H9 (cell line): ENCODE measurements around the gene SEC22A. TPM values are rescaled to one million over a fixed set of nuclear protein-coding genes. Genes with fewer than 3 reads are reported as not detected.

ENCODE experiments used
- DNase-seq: peaks from one replicate; pipeline ENCODE4 v3.0.0-alpha.2; 2017
- H2AFZ ChIP-seq: one replicate; pipeline ENCODE4 v1.6.1; 2013; ENCODE audit warnings: mild to moderate bottlenecking, low read length, control low read depth, moderate library complexity
- H2AK5ac ChIP-seq: 2 replicates; pipeline ENCODE4 v1.6.1; 2013; ENCODE audit warnings: low read length, control low read depth, mixed read lengths; ENCODE audit not compliant: insufficient read length
- H2BK120ac ChIP-seq: one replicate; pipeline ENCODE4 v1.6.1; 2013; ENCODE audit warnings: low read depth, mild to moderate bottlenecking, low read length, control low read depth, inconsistent platforms; ENCODE audit not compliant: poor library complexity, severe bottlenecking
- H2BK12ac ChIP-seq: 2 replicates; pipeline ENCODE4 v1.6.1; 2013; ENCODE audit warnings: low read length, control low read depth, mixed read lengths, low read depth; ENCODE audit not compliant: insufficient read length
- H2BK15ac ChIP-seq: 2 replicates; pipeline ENCODE4 v1.6.1; 2013; ENCODE audit warnings: low read depth, low read length, control low read depth
- H2BK20ac ChIP-seq: one replicate; pipeline ENCODE4 v1.6.1; 2013; ENCODE audit warnings: low read depth, mild to moderate bottlenecking, low read length, control low read depth, inconsistent platforms; ENCODE audit not compliant: poor library complexity, severe bottlenecking
- H2BK5ac ChIP-seq: 2 replicates; pipeline ENCODE4 v1.6.1; 2013; ENCODE audit warnings: low read length, control low read depth, mixed read lengths; ENCODE audit not compliant: insufficient read length
- H3K14ac ChIP-seq: 2 replicates; pipeline ENCODE4 v1.6.1; 2013; ENCODE audit warnings: low read length, control low read depth; ENCODE audit not compliant: insufficient read depth
- H3K18ac ChIP-seq: 2 replicates; pipeline ENCODE4 v1.6.1; 2013; ENCODE audit warnings: low read depth, mild to moderate bottlenecking, mixed read lengths, low read length, control low read depth; ENCODE audit not compliant: insufficient read length
- H3K23ac ChIP-seq: 2 replicates; pipeline ENCODE4 v1.6.1; 2013; ENCODE audit warnings: low read length, control low read depth, mixed read lengths, low read depth; ENCODE audit not compliant: insufficient read length
- H3K23me2 ChIP-seq: 2 replicates; pipeline ENCODE4 v1.6.1; 2013; ENCODE audit warnings: low read depth, mild to moderate bottlenecking, mixed read lengths, low read length, control low read depth; ENCODE audit not compliant: insufficient read length, poor library complexity, severe bottlenecking
- H3K27ac ChIP-seq: 2 replicates; pipeline ENCODE4 v1.5.1; 2013; ENCODE audit warnings: low read length, control low read depth, mixed read lengths, low read depth; ENCODE audit not compliant: insufficient read length
- H3K27me3 ChIP-seq: 2 replicates; pipeline ENCODE4 v1.6.1; 2013; ENCODE audit warnings: low read length, control low read depth, inconsistent platforms; ENCODE audit not compliant: insufficient read depth
- H3K4ac ChIP-seq: 2 replicates; pipeline ENCODE4 v1.6.1; 2013; ENCODE audit warnings: low read depth, mild to moderate bottlenecking, control low read depth, inconsistent platforms, low read length, moderate library complexity
- H3K4me1 ChIP-seq: 2 replicates; pipeline ENCODE4 v1.6.1; 2013; ENCODE audit warnings: low read length, control low read depth, inconsistent platforms; ENCODE audit not compliant: insufficient read depth
- H3K4me2 ChIP-seq: 2 replicates; pipeline ENCODE4 v1.6.1; 2013; ENCODE audit warnings: low read length, control low read depth, mixed read lengths; ENCODE audit not compliant: insufficient read length, insufficient read depth
- H3K56ac ChIP-seq: 2 replicates; pipeline ENCODE4 v1.6.1; 2013; ENCODE audit warnings: low read depth, mild to moderate bottlenecking, mixed read lengths, low read length, control low read depth; ENCODE audit not compliant: insufficient read length
- H3K79me1 ChIP-seq: 2 replicates; pipeline ENCODE4 v1.6.1; 2013; ENCODE audit warnings: low read depth, mild to moderate bottlenecking, moderate library complexity, low read length, control low read depth, inconsistent platforms; ENCODE audit not compliant: insufficient read depth, poor library complexity, severe bottlenecking
- H3K79me2 ChIP-seq: 2 replicates; pipeline ENCODE4 v1.6.1; 2013; ENCODE audit warnings: low read length, control low read depth, inconsistent platforms; ENCODE audit not compliant: insufficient read depth
- H3K9ac ChIP-seq: 2 replicates; pipeline ENCODE4 v1.6.1; 2013; ENCODE audit warnings: low read length, control low read depth, mixed read lengths; ENCODE audit not compliant: insufficient read length; ENCODE audit errors: extremely low read depth
- H3K9me3 ChIP-seq: one replicate; pipeline ENCODE4 v1.6.1; 2013; ENCODE audit warnings: low read depth, low read length, inconsistent platforms; ENCODE audit not compliant: control insufficient read depth
- H3T11ph ChIP-seq: one replicate; pipeline ENCODE4 v1.6.1; 2013; ENCODE audit warnings: mild to moderate bottlenecking, low read length, control low read depth, inconsistent platforms
- H4K20me1 ChIP-seq: one replicate; pipeline ENCODE4 v1.6.1; 2013; ENCODE audit not compliant: control insufficient read depth, insufficient read length, insufficient read depth
- H4K5ac ChIP-seq: 2 replicates; pipeline ENCODE4 v1.6.1; 2013; ENCODE audit warnings: low read depth, mild to moderate bottlenecking, mixed read lengths, low read length, control low read depth; ENCODE audit not compliant: insufficient read length
- H4K8ac ChIP-seq: replicated peaks from 2 replicates; pipeline ENCODE4 v1.6.1; 2013; ENCODE audit warnings: low read length, control low read depth, mixed read lengths, low read depth; ENCODE audit not compliant: insufficient read length
- H4K91ac ChIP-seq: 2 replicates; pipeline ENCODE4 v1.6.1; 2013; ENCODE audit warnings: low read depth, mild to moderate bottlenecking, moderate library complexity, mixed read lengths, low read length, control low read depth; ENCODE audit not compliant: insufficient read length
- H3K27ac Mint-ChIP-seq, 3 experiments: 2 replicates in 2 of 3; 3 replicates in 1 of 3; pipeline ENCODE4 v1.8.0; 2020 to 2021; ENCODE audit warnings: mixed read lengths in 3 of 3, mild to moderate bottlenecking in 1 of 3, moderate library complexity in 1 of 3
- H3K27me3 Mint-ChIP-seq: 2 replicates; pipeline ENCODE4 v1.8.0; 2021; ENCODE audit warnings: low read depth, mild to moderate bottlenecking, moderate library complexity, mixed read lengths
- H3K36me3 Mint-ChIP-seq, 3 experiments: 2 replicates in 2 of 3; 3 replicates in 1 of 3; pipeline ENCODE4 v1.8.0; 2020 to 2021; ENCODE audit warnings: low read depth in 3 of 3, mixed read lengths in 3 of 3; ENCODE audit not compliant: insufficient read depth in 1 of 3
- H3K4me1 Mint-ChIP-seq, 2 experiments: 2 replicates each; pipeline ENCODE4 v1.8.0; 2020; ENCODE audit warnings: mixed read lengths in 2 of 2
- H3K4me3 Mint-ChIP-seq, 2 experiments: 2 replicates in 1 of 2; 3 replicates in 1 of 2; pipeline ENCODE4 v1.8.0; 2020 to 2021; ENCODE audit warnings: mild to moderate bottlenecking in 2 of 2, mixed read lengths in 2 of 2, moderate library complexity in 1 of 2
- H3K9me3 Mint-ChIP-seq, 2 experiments: 2 replicates in 1 of 2; 3 replicates in 1 of 2; pipeline ENCODE4 v1.8.0; 2020; ENCODE audit warnings: mild to moderate bottlenecking in 2 of 2, mixed read lengths in 2 of 2, moderate library complexity in 1 of 2
- CTCF ChIP-seq: fragments of 200-600 bp; sonication (generic); conservative IDR thresholded peaks from 3 replicates; pipeline ENCODE4 v1.8.0; 2021; ENCODE audit warnings: antibody characterized with exemption, mild to moderate bottlenecking
- WGBS: extraction: QIAGEN DNeasy Blood & Tissue Kit; methylation state at CpG from one replicate; pipeline ENCODE4 v1.1.7; 2013; ENCODE audit warnings: missing lambda C conversion rate, low lambda C conversion rate, mixed read lengths; ENCODE audit not compliant: insufficient read length; ENCODE audit errors: extremely low coverage; 5-methylcytosine and 5-hydroxymethylcytosine counted together
- total RNA-seq: library from RNA; stranded (reverse); gene quantifications from 2 replicates; pipeline ENCODE4 v1.2.1, GENCODE V29; 2021

Gene SEC22A
- total RNA-seq, 1 experiment from 2014 or later, result 9.9 TPM

- no peak overlapping the region for H4K5ac ChIP-seq
- no peak overlapping the region for H3K56ac ChIP-seq
- H3K9ac ChIP-seq, result no peak overlapping the region
- peaks cover 4 to 21% (median 9%) of the 10 kb centered on the region in 3 experiments; a peak in 4 of 7 replicates for H3K36me3 Mint-ChIP-seq
- H2BK12ac ChIP-seq, result no peak overlapping the region
- H3K18ac ChIP-seq, result no peak overlapping the region
- H3K4ac ChIP-seq, result no peak overlapping the region
- WGBS, result no CpG with 5 or more reads among the region's 2 CpGs
- no peak overlapping the region for H2BK120ac ChIP-seq
- no peaks in the 10 kb centered on the region for H3K27me3 Mint-ChIP-seq
- no peak overlapping the region for H2BK15ac ChIP-seq
- no peaks in the 10 kb centered on the region for H3K27me3 ChIP-seq
- no peak overlapping the region for H3K23ac ChIP-seq
- H3T11ph ChIP-seq, result no peak overlapping the region
- no peak overlapping the region for H3K4me3 Mint-ChIP-seq
- H2BK20ac ChIP-seq, result no peak overlapping the region
- H3K79me2 ChIP-seq, result no peaks in the 10 kb centered on the region
- H3K79me1 ChIP-seq, result no peaks in the 10 kb centered on the region
- H2BK5ac ChIP-seq, result no peak overlapping the region
- no peaks in the 10 kb centered on the region; the same call in 1 of the 2 replicates for H3K4me1 ChIP-seq
- no peaks in the 10 kb centered on the region for H3K9me3 ChIP-seq
- no peak for DNase-seq
- no peaks in the 10 kb centered on the region for H4K20me1 ChIP-seq
- H4K8ac ChIP-seq, result no peak overlapping the region
- no peaks in the 10 kb centered on the region for H3K23me2 ChIP-seq
- no peak overlapping the region for H2AFZ ChIP-seq
- TF ChIP-seq CTCF, result no peak
- no peak overlapping the region for H3K14ac ChIP-seq
- H2AK5ac ChIP-seq, result no peak overlapping the region
- H3K27ac Mint-ChIP-seq, result no peak overlapping the region
- no peak overlapping the region for H3K27ac ChIP-seq
- no peaks in the 10 kb centered on the region; a peak in 1 of 5 replicates for H3K9me3 Mint-ChIP-seq
- peaks cover 0 to 3% of the 10 kb centered on the region in 2 experiments; a peak in 1 of 4 replicates for H3K4me1 Mint-ChIP-seq
- no peak overlapping the region for H4K91ac ChIP-seq
- no peak overlapping the region for H3K4me2 ChIP-seq
These were observed 62.2 kb downstream of the SEC22A start for GRCh38 chr3:123263941-123264340.
